Measurements from ENCODE around the gene KLRC3.
"Not testable (repeated sequence)": the region's sequence is repeated elsewhere in the genome, so short reads cannot be mapped to it uniquely, and the experiment has no call there.

The KLRC3 gene

GRCh38 chr12:10368206-10369171 is 51.9 kb downstream of the KLRC3 start:
- DNase-seq: no peak

GRCh38 chr12:10367714-10368113 is 52.7 kb downstream of the KLRC3 start:
- not testable (repeated sequence) for DNase-seq

- peak; percentile 20 for DNase-seq
Measured at GRCh38 chr12:10366875-10367274, 53.5 kb downstream of the KLRC3 start.

- DNase-seq: peak; percentile 42
Measured at GRCh38 chr12:10365696-10366405, 54.5 kb downstream of the KLRC3 start.

GRCh38 chr12:10364815-10365622 is 55.4 kb downstream of the KLRC3 start:
- peak; percentile 87 for DNase-seq

GRCh38 chr12:10363914-10364814 is 56.2 kb downstream of the KLRC3 start:
- peak; percentile 67 for DNase-seq

GRCh38 chr12:10363658-10363913 is 56.8 kb downstream of the KLRC3 start:
- DNase-seq: peak; percentile 43

- no peak for DNase-seq
Measured at GRCh38 chr12:10362828-10363657, 57.4 kb downstream of the KLRC3 start.

GRCh38 chr12:10362325-10362724 is 58.1 kb downstream of the KLRC3 start:
- peak; percentile 24 for DNase-seq

Measured in NCI-H774 (cell line).